Neuronal stem cell (in vitro differentiated cells): ENCODE results near the gene CREB5.

Experiments
- DNase-seq: peaks from one replicate; pipeline ENCODE4 v3.0.0-alpha.2; 2013; ENCODE audit warnings: low spot score
- H2AFZ ChIP-seq: one replicate; pipeline ENCODE4 v1.6.1; 2013; ENCODE audit warnings: mild to moderate bottlenecking, low read length, inconsistent platforms
- H2AK5ac ChIP-seq: 2 replicates; pipeline ENCODE4 v1.6.1; 2013; ENCODE audit warnings: low read depth, mild to moderate bottlenecking, inconsistent platforms, low read length, moderate library complexity, mixed read lengths
- H2BK120ac ChIP-seq: 2 replicates; pipeline ENCODE4 v1.6.1; 2013; ENCODE audit warnings: low read depth, mild to moderate bottlenecking, inconsistent platforms, low read length, moderate library complexity, mixed read lengths
- H2BK12ac ChIP-seq: one replicate; pipeline ENCODE4 v1.6.1; 2013; ENCODE audit warnings: low read length, inconsistent platforms
- H2BK15ac ChIP-seq: 2 replicates; pipeline ENCODE4 v1.6.1; 2013; ENCODE audit warnings: mild to moderate bottlenecking, low read length, inconsistent platforms, mixed read lengths
- H2BK5ac ChIP-seq: one replicate; pipeline ENCODE4 v1.6.1; 2013; ENCODE audit warnings: inconsistent platforms, mild to moderate bottlenecking, low read length, moderate library complexity
- H3K14ac ChIP-seq: one replicate; pipeline ENCODE4 v1.6.1; 2013; ENCODE audit warnings: low read length, inconsistent platforms
- H3K18ac ChIP-seq: 2 replicates; pipeline ENCODE4 v1.6.1; 2013; ENCODE audit warnings: low read length, inconsistent platforms
- H3K23ac ChIP-seq: 2 replicates; pipeline ENCODE4 v1.6.1; 2013; ENCODE audit warnings: low read depth, mild to moderate bottlenecking, mixed read lengths, low read length, inconsistent platforms; ENCODE audit not compliant: poor library complexity
- H3K27ac ChIP-seq: replicated peaks from 3 replicates; pipeline ENCODE4 v1.5.1; 2013; ENCODE audit warnings: low read length, inconsistent platforms
- H3K27me3 ChIP-seq, 3 experiments: 2 replicates each; pipeline ENCODE4 v1.6.1; 2013; ENCODE audit warnings: low read length in 3 of 3, mild to moderate bottlenecking in 2 of 3, inconsistent platforms in 1 of 3, low read depth in 1 of 3, mixed read lengths in 1 of 3, moderate library complexity in 1 of 3; ENCODE audit not compliant: control insufficient read depth in 3 of 3, insufficient read depth in 3 of 3
- H3K36me3 ChIP-seq, 2 donors: replicated peaks in 1 of 2; 2 replicates each; pipeline ENCODE4 v1.6.1; 2013; ENCODE audit warnings: low read length in 2 of 2; ENCODE audit not compliant: control insufficient read depth in 2 of 2, insufficient read depth in 2 of 2
- H3K4ac ChIP-seq: 2 replicates; pipeline ENCODE4 v1.6.1; 2013; ENCODE audit warnings: inconsistent platforms, mild to moderate bottlenecking, low read length, moderate library complexity
- H3K4me1 ChIP-seq, 2 donors: 1 replicate in 1 of 2; 2 replicates in 1 of 2; pipeline ENCODE4 v1.6.1; 2013; ENCODE audit warnings: low read length in 2 of 2, low read depth in 1 of 2; ENCODE audit not compliant: control insufficient read depth in 2 of 2, insufficient read depth in 1 of 2
- H3K4me2 ChIP-seq: one replicate; pipeline ENCODE4 v1.6.1; 2013; ENCODE audit warnings: mild to moderate bottlenecking, low read length, inconsistent platforms; ENCODE audit not compliant: insufficient read depth, poor library complexity, severe bottlenecking
- H3K4me3 ChIP-seq, 2 donors: 2 replicates each; pipeline ENCODE4 v1.5.1; 2013; ENCODE audit warnings: low read length in 2 of 2, mild to moderate bottlenecking in 2 of 2, inconsistent platforms in 1 of 2, moderate library complexity in 1 of 2
- H3K79me1 ChIP-seq: one replicate; pipeline ENCODE4 v1.6.1; 2013; ENCODE audit warnings: low read depth, mild to moderate bottlenecking, inconsistent platforms, low read length, moderate library complexity
- H3K9ac ChIP-seq: one replicate; pipeline ENCODE4 v1.6.1; 2013; ENCODE audit warnings: mild to moderate bottlenecking, low read depth, low read length, inconsistent platforms; ENCODE audit not compliant: poor library complexity
- H3K9me3 ChIP-seq, 2 donors: replicated peaks in 1 of 2; 2 replicates each; pipeline versions ENCODE3 to v1.6.1; 2013; ENCODE audit warnings: low read length in 2 of 2, mild to moderate bottlenecking in 2 of 2, inconsistent platforms in 1 of 2, low read depth in 1 of 2, mixed read lengths in 1 of 2, moderate library complexity in 1 of 2; ENCODE audit not compliant: control insufficient read depth in 2 of 2, insufficient read depth in 1 of 2
- H4K8ac ChIP-seq: one replicate; pipeline ENCODE4 v1.6.1; 2013; ENCODE audit warnings: low read depth, mild to moderate bottlenecking, inconsistent platforms, low read length, moderate library complexity
- H4K91ac ChIP-seq: one replicate; pipeline ENCODE4 v1.6.1; 2013; ENCODE audit warnings: low read length, low read depth, mild to moderate bottlenecking, inconsistent platforms; ENCODE audit not compliant: poor library complexity
- WGBS, 2 donors: extraction: QIAGEN DNeasy Blood & Tissue Kit; methylation state at CpG; one replicate each; pipeline ENCODE4 v1.1.7; 2013; ENCODE audit warnings: missing lambda C conversion rate in 2 of 2, mixed read lengths in 1 of 2; ENCODE audit not compliant: insufficient read length in 2 of 2, insufficient replicate concordance in 1 of 2; ENCODE audit errors: extremely low coverage in 2 of 2; 5-methylcytosine and 5-hydroxymethylcytosine counted together

Gene CREB5

GRCh38 chr7:28584235-28584634 is 171.9 kb downstream of the CREB5 start:
- no peak overlapping the region for H2AFZ ChIP-seq
- no peak overlapping the region for H2BK120ac ChIP-seq
- no peaks in the 10 kb centered on the region for H3K27me3 ChIP-seq
- no peak overlapping the region for H4K91ac ChIP-seq
- H2AK5ac ChIP-seq = no peak overlapping the region
- peak overlapping the region; percentile 59 for H2BK12ac ChIP-seq
- no peak overlapping the region for H3K4ac ChIP-seq
- H3K4me1 ChIP-seq = peaks cover 1 to 2% of the 10 kb centered on the region in 2 donors
- no peaks in the 10 kb centered on the region for H3K79me1 ChIP-seq
- no peak overlapping the region for H3K14ac ChIP-seq
- H3K4me3 ChIP-seq = no peak overlapping the region
- H2BK15ac ChIP-seq = no peak overlapping the region
- no peak overlapping the region for H3K23ac ChIP-seq
- H3K18ac ChIP-seq = no peak overlapping the region
- no peak overlapping the region for H3K27ac ChIP-seq
- H3K9me3 ChIP-seq = no peaks in the 10 kb centered on the region
- no peaks in the 10 kb centered on the region for H3K36me3 ChIP-seq
- no peak overlapping the region for H4K8ac ChIP-seq
- H2BK5ac ChIP-seq = no peak overlapping the region
- H3K4me2 ChIP-seq = no peak overlapping the region
- WGBS, 2 donors = no CpG with 5 or more reads among the region's 4 CpGs
- no peak for DNase-seq
- no peak overlapping the region for H3K9ac ChIP-seq

- Histone ChIP-seq H3K27ac (no peak overlapping the region), H3K9me3 (no peaks in the 10 kb centered on the region), H3K14ac (no peak overlapping the region), H3K18ac (peak overlapping the region; percentile 31), H3K9ac (no peak overlapping the region), H2AFZ (no peak overlapping the region), H2AK5ac (no peak overlapping the region), H4K8ac (no peak overlapping the region), H2BK15ac (no peak overlapping the region), H3K36me3 (no peaks in the 10 kb centered on the region), H2BK120ac (no peak overlapping the region), H3K23ac (no peak overlapping the region), H2BK12ac (no peak overlapping the region), H3K4ac (no peak overlapping the region), H2BK5ac (no peak overlapping the region), H4K91ac (no peak overlapping the region), H3K4me2 (no peak overlapping the region), H3K27me3 (no peaks in the 10 kb centered on the region), H3K4me1 (peaks cover 1 to 2% of the 10 kb centered on the region in 2 donors), H3K79me1 (no peaks in the 10 kb centered on the region), H3K4me3 (no peak overlapping the region)
- no peak for DNase-seq
- WGBS, 2 donors = no CpG with 5 or more reads among the region's 4 CpGs
Measured at GRCh38 chr7:28586736-28587135, 174.4 kb downstream of the CREB5 start.

GRCh38 chr7:28587211-28587610 is 174.9 kb downstream of the CREB5 start:
- H3K14ac ChIP-seq = no peak overlapping the region
- H3K23ac ChIP-seq = no peak overlapping the region
- no peak overlapping the region for H3K27ac ChIP-seq
- no peaks in the 10 kb centered on the region for H3K36me3 ChIP-seq
- H2BK120ac ChIP-seq = no peak overlapping the region
- no peak overlapping the region for H4K91ac ChIP-seq
- no peak overlapping the region for H2AFZ ChIP-seq
- H2BK15ac ChIP-seq = no peak overlapping the region
- no peak overlapping the region for H2AK5ac ChIP-seq
- no peak overlapping the region for H2BK12ac ChIP-seq
- H2BK5ac ChIP-seq = no peak overlapping the region
- H3K4me2 ChIP-seq = no peak overlapping the region
- no peak overlapping the region for H3K4ac ChIP-seq
- DNase-seq = no peak
- peaks cover 1 to 2% of the 10 kb centered on the region in 2 donors for H3K4me1 ChIP-seq
- H3K18ac ChIP-seq = no peak overlapping the region
- H3K9me3 ChIP-seq = no peaks in the 10 kb centered on the region
- no peaks in the 10 kb centered on the region for H3K79me1 ChIP-seq
- H4K8ac ChIP-seq = no peak overlapping the region
- no CpG with 5 or more reads among the region's 3 CpGs for WGBS, 2 donors
- H3K27me3 ChIP-seq = no peaks in the 10 kb centered on the region
- H3K9ac ChIP-seq = no peak overlapping the region
- H3K4me3 ChIP-seq = no peak overlapping the region

GRCh38 chr7:28588602-28589001 is 176.3 kb downstream of the CREB5 start:
- H2BK12ac ChIP-seq = no peak overlapping the region
- no peak overlapping the region for H2BK15ac ChIP-seq
- H3K18ac ChIP-seq = no peak overlapping the region
- H3K27ac ChIP-seq = no peak overlapping the region
- H2BK5ac ChIP-seq = no peak overlapping the region
- no peak overlapping the region for H3K23ac ChIP-seq
- no peak overlapping the region for H4K8ac ChIP-seq
- H4K91ac ChIP-seq = no peak overlapping the region
- no peak overlapping the region for H3K9ac ChIP-seq
- H3K4me2 ChIP-seq = no peak overlapping the region
- no peak overlapping the region for H3K4ac ChIP-seq
- H2AFZ ChIP-seq = no peak overlapping the region
- WGBS, 2 donors = no CpG with 5 or more reads among the region's 5 CpGs
- H3K14ac ChIP-seq = no peak overlapping the region
- no peaks in the 10 kb centered on the region for H3K9me3 ChIP-seq
- no peaks in the 10 kb centered on the region for H3K79me1 ChIP-seq
- no peaks in the 10 kb centered on the region for H3K36me3 ChIP-seq
- H3K4me3 ChIP-seq = no peak overlapping the region
- H2AK5ac ChIP-seq = no peak overlapping the region
- no peaks in the 10 kb centered on the region for H3K27me3 ChIP-seq
- no peak for DNase-seq
- no peak overlapping the region for H2BK120ac ChIP-seq
- peaks cover 1 to 2% of the 10 kb centered on the region in 2 donors for H3K4me1 ChIP-seq
